GM12892 (cell line): Measurements from ENCODE around the gene NTN1.
A peak's percentile ranks its signal among the peaks of the same experiment; 100 is the strongest.

Experiments
- DNase-seq: peaks from one replicate; pipeline ENCODE4 v3.0.0; 2011; ENCODE audit not compliant: insufficient read length
- FAIRE-seq: peaks from 2 replicates; lab custom pipeline; 2011; peaks lifted over from hg19 to GRCh38; lab: Jason Lieb, UNC
- POLR2A ChIP-seq: IDR thresholded peaks from 2 replicates; pipeline ENCODE4 v1.6.1; 2011; ENCODE audit warnings: low read depth, low read length, control low read depth
- POLR2AphosphoS5 ChIP-seq: IDR thresholded peaks from 2 replicates; pipeline ENCODE4 v1.6.1; 2011; ENCODE audit warnings: low read depth, low read length, control low read depth
- TAF1 ChIP-seq: IDR thresholded peaks from 2 replicates; pipeline ENCODE4 v1.6.1; 2011; ENCODE audit warnings: low read depth, mild to moderate bottlenecking, control low read depth, low read length, borderline replicate concordance

The NTN1 gene

GRCh38 chr17:9200699-9201359, 179.5 kb downstream of the NTN1 start:
- TF ChIP-seq POLR2AphosphoS5 (no peak), POLR2A (no peak), TAF1 (no peak)
- no peak for DNase-seq
- no peak for FAIRE-seq

GRCh38 chr17:9202532-9202931, 181.2 kb downstream of the NTN1 start:
- TF ChIP-seq POLR2A, result no peak
- TF ChIP-seq TAF1, result no peak
- no peak for TF ChIP-seq POLR2AphosphoS5
- no peak for FAIRE-seq

GRCh38 chr17:9203771-9204425, 182.6 kb downstream of the NTN1 start:
- TF ChIP-seq POLR2AphosphoS5 (no peak), TAF1 (no peak), POLR2A (no peak)
- no peak for DNase-seq
- FAIRE-seq, result no peak

More at GRCh38 chr17:9202532-9202931, 181.2 kb downstream of the NTN1 start:
- no peak for DNase-seq

DNA sequence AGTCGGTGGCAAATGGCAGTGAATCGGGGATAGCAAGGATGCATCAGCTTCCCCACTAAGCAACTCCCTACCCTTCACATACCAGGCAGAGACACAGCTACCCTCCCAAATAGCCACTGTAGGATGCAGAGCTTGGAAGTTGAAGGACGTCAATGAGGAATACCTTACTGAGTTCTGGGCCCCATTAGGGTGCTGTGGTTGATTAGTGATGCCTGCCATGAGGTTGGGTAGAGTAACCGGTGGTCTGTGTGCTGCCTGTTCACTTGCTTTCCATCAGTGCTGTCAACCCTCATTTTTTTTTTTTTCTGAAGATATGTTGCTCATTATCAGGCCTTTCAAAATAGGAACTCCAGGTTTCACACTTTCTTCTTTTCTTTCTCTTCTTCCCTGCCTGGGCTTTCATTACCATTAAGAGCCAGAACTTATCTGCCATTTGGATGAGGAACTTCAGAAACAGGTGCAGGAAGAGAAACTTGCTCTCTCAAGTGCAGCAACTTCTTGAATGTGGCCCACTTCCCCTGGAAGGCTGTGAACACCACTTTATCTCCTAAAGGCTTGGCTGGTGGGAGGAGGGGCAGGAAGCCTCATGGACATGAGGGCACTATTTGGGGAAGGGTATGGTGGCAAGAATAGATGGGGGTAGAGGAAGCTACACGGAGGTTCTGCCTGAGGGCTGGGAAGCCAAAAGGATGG, 183.5 kb downstream of the NTN1 start:
- DNase-seq, result no peak
- TF ChIP-seq POLR2A, result no peak
- no peak for TF ChIP-seq TAF1
- no peak for TF ChIP-seq POLR2AphosphoS5
- peak; percentile 48 for FAIRE-seq

DNA sequence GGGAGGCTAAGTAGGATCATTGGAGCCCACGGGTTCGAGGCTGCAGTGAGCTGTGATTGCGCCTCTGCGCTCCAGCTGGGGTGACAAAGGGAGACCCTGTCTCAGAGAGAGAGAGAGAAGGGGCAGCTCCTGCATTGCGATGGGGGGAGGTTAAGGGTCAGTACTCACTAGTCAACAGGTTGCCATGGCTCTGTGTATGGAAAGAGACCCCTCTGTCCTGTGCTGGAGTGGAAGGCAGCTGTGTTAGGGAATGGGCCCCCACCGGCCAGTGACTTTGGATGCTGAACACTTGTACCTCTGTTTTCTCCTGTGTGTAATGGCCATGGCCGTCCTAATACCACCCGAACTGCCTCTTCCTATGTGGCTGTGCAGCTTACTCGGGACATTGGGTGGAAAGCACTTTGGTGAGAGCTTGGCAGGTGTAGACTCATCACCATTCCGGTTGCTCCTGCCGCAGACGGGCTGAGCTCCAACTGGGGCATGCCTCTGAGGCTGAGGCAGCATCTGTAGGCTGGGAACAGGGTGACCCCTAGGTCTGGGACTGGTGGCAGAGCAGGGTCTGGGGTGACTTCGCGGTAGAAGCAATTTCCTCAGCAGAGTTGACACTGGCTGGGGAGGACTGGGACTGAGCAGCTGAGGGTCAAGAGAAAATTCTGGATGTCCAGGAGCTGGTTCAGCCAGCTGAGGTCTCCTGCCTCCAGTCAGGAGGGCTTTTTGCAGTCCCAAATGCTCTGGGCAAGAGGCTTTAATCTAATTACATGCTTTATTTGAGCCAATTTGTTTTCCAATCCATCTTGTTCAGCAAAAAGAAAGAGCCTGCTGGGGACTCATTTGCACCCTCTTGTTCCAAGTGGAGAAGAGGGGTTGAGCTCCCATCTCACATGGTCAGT, 184.5 kb downstream of the NTN1 start:
- TF ChIP-seq POLR2AphosphoS5, result no peak
- no peak for TF ChIP-seq POLR2A
- no peak for TF ChIP-seq TAF1
- DNase-seq (no peak), FAIRE-seq (no peak)

GRCh38 chr17:9206410-9206703, 185.0 kb downstream of the NTN1 start:
- TF ChIP-seq TAF1 (no peak), POLR2A (no peak), POLR2AphosphoS5 (no peak)
- FAIRE-seq (no peak), DNase-seq (no peak)

DNA sequence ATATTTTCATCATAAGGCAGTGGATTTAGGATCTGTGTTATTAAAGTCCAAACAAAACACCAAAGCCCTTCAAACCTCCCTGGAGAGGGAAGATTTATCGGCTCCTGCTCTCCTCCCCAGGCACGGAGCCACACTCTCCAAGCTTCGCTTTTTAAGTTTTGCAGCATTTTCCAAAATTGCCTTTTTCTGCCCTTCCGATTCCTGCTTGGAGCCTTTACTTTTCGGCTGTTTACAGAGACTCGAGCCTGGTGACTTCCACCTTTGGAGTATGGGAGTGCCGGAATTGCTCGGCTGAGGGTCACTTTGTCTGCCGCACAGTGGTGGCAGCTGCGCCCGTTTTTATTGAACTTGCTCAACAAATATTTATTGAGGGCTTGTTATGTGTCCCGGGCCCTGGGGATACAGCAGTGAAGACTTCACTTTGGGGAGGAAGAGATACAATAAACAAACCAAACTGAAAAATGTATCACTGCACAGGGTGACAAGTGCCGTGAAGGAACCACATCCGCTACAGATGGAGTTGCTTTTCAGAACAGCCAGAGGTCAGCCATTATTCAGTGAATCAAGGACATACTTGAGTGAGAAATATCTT, 185.5 kb downstream of the NTN1 start:
- DNase-seq, result no peak
- FAIRE-seq, result no peak
- TF ChIP-seq POLR2AphosphoS5, result no peak
- no peak for TF ChIP-seq POLR2A
- no peak for TF ChIP-seq TAF1

- no peak for FAIRE-seq
- TF ChIP-seq TAF1 (no peak), POLR2A (no peak), POLR2AphosphoS5 (no peak)
- DNase-seq, result no peak
Observed at GRCh38 chr17:9208381-9209105, 187.2 kb downstream of the NTN1 start.

GRCh38 chr17:9209347-9209746, 188.0 kb downstream of the NTN1 start:
- FAIRE-seq, result no peak
- TF ChIP-seq TAF1 (no peak), POLR2AphosphoS5 (no peak), POLR2A (no peak)
- no peak for DNase-seq

GRCh38 chr17:9209781-9210370, 188.6 kb downstream of the NTN1 start:
- no peak for TF ChIP-seq POLR2AphosphoS5
- TF ChIP-seq POLR2A, result no peak
- no peak for TF ChIP-seq TAF1
- no peak for FAIRE-seq
- DNase-seq, result no peak
